ENCODE results near the gene FGF22. TPM values are rescaled to one million over a fixed set of nuclear protein-coding genes. Genes with fewer than 3 reads are reported as not detected.

FGF22 gene
- 1 to 10 TPM in 3 of 4 donors, under 1 TPM in 1; 0.67 to 4.7 (median 1.2) TPM for total RNA-seq

DNA sequence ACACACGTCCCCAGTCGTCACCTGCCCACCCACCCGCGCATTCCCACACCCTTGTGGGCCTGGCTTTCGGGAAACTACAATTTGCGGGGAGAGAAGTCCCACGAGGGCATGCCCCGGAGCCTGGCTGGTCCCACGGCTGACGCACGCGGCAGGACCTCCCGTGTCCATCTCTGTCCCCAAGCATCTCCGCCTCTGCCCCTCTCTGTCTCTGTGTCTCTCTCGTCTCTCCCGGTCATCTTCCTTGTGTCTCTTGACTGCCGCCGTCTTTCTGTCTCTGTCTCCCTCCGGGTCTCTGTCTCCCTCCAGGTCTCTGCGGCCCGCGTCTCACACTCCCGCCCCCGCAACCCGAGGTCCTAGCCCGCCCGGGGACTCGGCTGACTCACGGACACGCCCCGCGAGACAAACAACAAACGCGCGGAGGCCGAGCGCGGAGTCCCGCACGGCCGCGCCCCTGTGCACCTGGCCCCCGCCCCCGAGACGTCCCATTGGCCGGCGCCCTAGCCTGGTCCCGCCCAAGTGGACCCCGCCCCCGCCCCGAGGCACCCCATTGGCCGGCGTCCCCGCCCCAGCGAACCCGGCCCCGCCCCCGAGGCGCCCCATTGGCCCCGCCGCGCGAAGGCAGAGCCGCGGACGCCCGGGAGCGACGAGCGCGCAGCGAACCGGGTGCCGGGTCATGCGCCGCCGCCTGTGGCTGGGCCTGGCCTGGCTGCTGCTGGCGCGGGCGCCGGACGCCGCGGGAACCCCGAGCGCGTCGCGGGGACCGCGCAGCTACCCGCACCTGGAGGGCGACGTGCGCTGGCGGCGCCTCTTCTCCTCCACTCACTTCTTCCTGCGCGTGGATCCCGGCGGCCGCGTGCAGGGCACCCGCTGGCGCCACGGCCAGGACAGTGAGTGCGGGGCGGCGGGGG lies at the start of gene FGF22:
Gene FGF22 (plus strand): TSS at position 627 of the 908 bp plus-strand sequence. CDS start 47 bp downstream, at position 674.
- peak; percentile 10 for TF ChIP-seq POLR2AphosphoS5 (IDR thresholded peaks at IDR 0.05)
- TF ChIP-seq, protein P1, sequence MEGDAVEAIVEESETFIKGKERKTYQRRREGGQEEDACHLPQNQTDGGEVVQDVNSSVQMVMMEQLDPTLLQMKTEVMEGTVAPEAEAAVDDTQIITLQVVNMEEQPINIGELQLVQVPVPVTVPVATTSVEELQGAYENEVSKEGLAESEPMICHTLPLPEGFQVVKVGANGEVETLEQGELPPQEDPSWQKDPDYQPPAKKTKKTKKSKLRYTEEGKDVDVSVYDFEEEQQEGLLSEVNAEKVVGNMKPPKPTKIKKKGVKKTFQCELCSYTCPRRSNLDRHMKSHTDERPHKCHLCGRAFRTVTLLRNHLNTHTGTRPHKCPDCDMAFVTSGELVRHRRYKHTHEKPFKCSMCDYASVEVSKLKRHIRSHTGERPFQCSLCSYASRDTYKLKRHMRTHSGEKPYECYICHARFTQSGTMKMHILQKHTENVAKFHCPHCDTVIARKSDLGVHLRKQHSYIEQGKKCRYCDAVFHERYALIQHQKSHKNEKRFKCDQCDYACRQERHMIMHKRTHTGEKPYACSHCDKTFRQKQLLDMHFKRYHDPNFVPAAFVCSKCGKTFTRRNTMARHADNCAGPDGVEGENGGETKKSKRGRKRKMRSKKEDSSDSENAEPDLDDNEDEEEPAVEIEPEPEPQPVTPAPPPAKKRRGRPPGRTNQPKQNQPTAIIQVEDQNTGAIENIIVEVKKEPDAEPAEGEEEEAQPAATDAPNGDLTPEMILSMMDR (IDR thresholded peaks at IDR 0.05): peak in 3 of 4 experiments; percentile 7 to 31 (median 19)
- no peak for TF ChIP-seq EP300 (IDR thresholded peaks at IDR 0.05)
- peak in 1 of 2 donors; percentile 20 for TF ChIP-seq POLR2A (IDR thresholded peaks at IDR 0.05)
- Histone ChIP-seq H3K4me1 (peaks cover 0 to 26% (median 9%) of the 10 kb centered on the region in 3 donors), H3K4me3 (peak within 1 kb of the TSS; percentile 27 to 55), H3K36me3 (peaks cover 0 to 2% of the 10 kb centered on the region in 2 donors), H3K9me3 (no peaks in the 10 kb centered on the region), H3K27me3 (no peaks in the 10 kb centered on the region), H3K27ac (peak within 1 kb of the TSS in 3 of 4 donors; percentile 56 to 75 (median 69))
- peak; percentile 95 for ATAC-seq
- 3 to 6% methylated on average over 9 to 10 of the region's 109 CpGs for WGBS, 2 donors (ENCODE audit: low coverage in 1 of 2)

DNA sequence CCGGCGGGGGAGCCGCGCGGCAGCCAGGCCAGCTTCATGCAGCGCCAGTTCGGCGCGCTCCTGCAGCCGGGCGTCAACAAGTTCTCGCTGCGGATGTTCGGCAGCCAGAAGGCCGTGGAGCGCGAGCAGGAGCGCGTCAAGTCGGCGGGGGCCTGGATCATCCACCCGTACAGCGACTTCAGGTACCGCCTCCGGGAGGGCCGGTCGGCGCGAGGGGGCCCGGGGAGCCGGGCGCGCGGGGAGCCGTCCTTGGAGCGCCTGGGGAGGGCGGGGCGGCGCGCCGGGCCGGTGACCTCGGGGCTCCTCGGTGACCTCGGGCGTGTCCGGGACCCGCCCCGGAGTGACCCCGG lies 49.3 kb upstream of the FGF22 start:
- Histone ChIP-seq H3K9me3 (peaks cover 0 to 4% (median 0%) of the 10 kb centered on the region in 3 donors), H3K27me3 (peaks cover 95% of the 10 kb centered on the region), H3K36me3 (no peaks in the 10 kb centered on the region), H3K27ac (no peak overlapping the region), H3K4me1 (peaks cover 0 to 33% (median 7%) of the 10 kb centered on the region in 3 donors), H3K4me3 (peak overlapping the region in 1 of 2 donors; percentile 23)
- ATAC-seq: no peak
- whole genome bisulfite sequencing, 2 donors (ENCODE audit: low coverage in 1 of 2): no CpG with 5 or more reads among the region's 50 CpGs
- no peak for TF ChIP-seq POLR2AphosphoS5 (IDR thresholded peaks at IDR 0.05)
- TF ChIP-seq, protein P1 (IDR thresholded peaks at IDR 0.05): no peak
- no peak for TF ChIP-seq POLR2A (IDR thresholded peaks at IDR 0.05)
- no peak for TF ChIP-seq EP300 (IDR thresholded peaks at IDR 0.05)

DNA sequence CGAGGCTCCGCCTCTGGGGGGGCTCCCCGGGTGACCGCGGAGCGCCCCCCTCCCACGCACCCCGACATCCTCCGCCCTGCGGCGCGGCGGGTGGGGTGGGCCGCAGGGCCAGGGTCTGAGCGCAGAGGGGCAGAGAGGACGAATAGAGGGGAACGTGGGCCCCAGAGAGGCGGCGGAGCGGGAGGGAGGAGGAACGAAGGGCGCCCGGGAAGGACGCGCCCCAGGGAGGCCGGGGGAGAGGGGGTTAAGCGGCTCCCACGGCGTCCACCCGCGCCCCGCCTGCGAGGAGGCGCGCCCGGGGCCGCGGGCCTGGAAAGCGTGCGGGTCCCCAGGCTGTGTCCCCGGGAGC lies 49.0 kb upstream of the FGF22 start:
- Histone ChIP-seq H3K27ac (no peak overlapping the region), H3K36me3 (no peaks in the 10 kb centered on the region), H3K9me3 (peaks cover 0 to 4% (median 0%) of the 10 kb centered on the region in 3 donors), H3K27me3 (peaks cover 95% of the 10 kb centered on the region), H3K4me1 (peaks cover 0 to 33% (median 7%) of the 10 kb centered on the region in 3 donors), H3K4me3 (peak overlapping the region in 1 of 2 donors; percentile 23)
- TF ChIP-seq POLR2AphosphoS5 (IDR thresholded peaks at IDR 0.05): no peak
- TF ChIP-seq EP300 (IDR thresholded peaks at IDR 0.05): no peak
- TF ChIP-seq, protein P1 (IDR thresholded peaks at IDR 0.05): no peak
- WGBS, 2 donors (ENCODE audit: low coverage in 1 of 2): no CpG with 5 or more reads among the region's 41 CpGs
- no peak for ATAC-seq

- no peak for TF ChIP-seq EP300 (IDR thresholded peaks at IDR 0.05)
- TF ChIP-seq POLR2A (IDR thresholded peaks at IDR 0.05): no peak
- TF ChIP-seq, protein P1 (IDR thresholded peaks at IDR 0.05): no peak
- TF ChIP-seq POLR2AphosphoS5 (IDR thresholded peaks at IDR 0.05): no peak
- ATAC-seq: no peak
- Histone ChIP-seq H3K4me1 (peaks cover 0 to 33% (median 7%) of the 10 kb centered on the region in 3 donors), H3K27me3 (peaks cover 93% of the 10 kb centered on the region), H3K27ac (no peak overlapping the region), H3K9me3 (peaks cover 0 to 4% (median 0%) of the 10 kb centered on the region in 3 donors), H3K4me3 (no peak overlapping the region), H3K36me3 (no peaks in the 10 kb centered on the region)
- 0% methylated on average over 1 of the region's 75 CpGs; no CpG with 5 or more reads in 1 of the 2 donors for WGBS, 2 donors (ENCODE audit: low coverage in 1 of 2)
Observed at GRCh38 chr19:591099-591958, 48.4 kb upstream of the FGF22 start.
